Endothelial cell of umbilical vein (primary cell): Measurements from ENCODE around the gene FNDC3A.
"Not testable (repeated sequence)": the region's sequence is repeated elsewhere in the genome, so short reads cannot be mapped to it uniquely, and the experiment has no call there.

Experiments used
- CTCF ChIP-seq, 2 donors: IDR thresholded peaks; 1 replicate in 1 of 2; 2 replicates in 1 of 2; pipeline ENCODE4 v1.5.1; 2011; ENCODE audit warnings: low read length in 2 of 2, mild to moderate bottlenecking in 2 of 2, moderate library complexity in 2 of 2, control low read depth in 1 of 2, inconsistent platforms in 1 of 2, low read depth in 1 of 2; ENCODE audit not compliant: insufficient read depth in 1 of 2; ENCODE audit errors: extremely low read depth in 1 of 2
- POLR2AphosphoS5 ChIP-seq: IDR thresholded peaks from 2 replicates; pipeline ENCODE4 v1.6.1; 2012; ENCODE audit warnings: low read depth, mild to moderate bottlenecking, control low read depth, low read length, moderate library complexity; ENCODE audit not compliant: insufficient read depth

- not testable (repeated sequence) for TF ChIP-seq POLR2AphosphoS5; CTCF (IDR thresholded peaks at IDR 0.05; ENCODE audit: extremely low read depth in 1 of 2, insufficient read depth in 1 of 2, low read depth in 1 of 2, low read length in 2 of 2)
Measured at GRCh38 chr13:49018986-49019635, 43.4 kb downstream of the FNDC3A start.
